Ovary (tissue), 3 donors: ENCODE results near the gene CACNB2.

Source experiments
- CTCF ChIP-seq, 3 donors: fragments of 450-650 bp in 2 of 3; fragments of 200-600 bp in 1 of 3; IDR thresholded peaks; one replicate each; pipeline versions ENCODE4 v1.5.1 to v1.8.0; 2016 to 2022; ENCODE audit warnings: antibody characterized with exemption in 3 of 3, mild to moderate bottlenecking in 1 of 3
- EP300 ChIP-seq: sonication (generic); formaldehyde crosslinking; IDR thresholded peaks from one replicate; pipeline ENCODE4 v1.6.1; 2017; ENCODE audit warnings: antibody characterized with exemption
- POLR2A ChIP-seq: fragments of 450-650 bp; IDR thresholded peaks from one replicate; pipeline ENCODE4 v1.6.1; 2017; ENCODE audit warnings: antibody characterized with exemption, mild to moderate bottlenecking, moderate library complexity
- donor health status: DM: no; HTN: no; CAD: no.

- no peak for TF ChIP-seq POLR2A
- TF ChIP-seq CTCF (IDR thresholded peaks at IDR 0.05) = no peak
- no peak for TF ChIP-seq EP300
Observed at GRCh38 chr10:18504161-18504560, 363.9 kb downstream of the CACNB2 start.
